ENCODE data around the gene MYO5B. TPM values are rescaled to one million over a fixed set of nuclear protein-coding genes. Genes with fewer than 3 reads are reported as not detected.

MYO5B gene
- total and polyA plus RNA-seq, 7 experiments from 2014 or later = 0.02 to 0.04 TPM; not detected in 5

GRCh38 chr18:49985236-49985635 lies 209.7 kb downstream of the MYO5B start:
- Histone ChIP-seq H3K27me3 (ENCODE audit: control insufficient read depth in 2 of 2, insufficient read depth in 2 of 2, low read length in 2 of 2) (no peaks in the 10 kb centered on the region), H3K4me3 (ENCODE audit: low read length) (no peak overlapping the region), H3K36me3 (ENCODE audit: control insufficient read depth in 2 of 3, insufficient read depth in 3 of 3, low read length in 3 of 3) (no peaks in the 10 kb centered on the region), H3K9me3 (ENCODE audit: control insufficient read depth in 2 of 3, low read length in 3 of 3) (no peaks in the 10 kb centered on the region), H3K27ac (ENCODE audit: low read depth, low read length) (no peak overlapping the region), H3K4me1 (ENCODE audit: control insufficient read depth in 2 of 2, insufficient read depth in 2 of 2, low read length in 2 of 2) (no peaks in the 10 kb centered on the region)
- ChIA-PET CTCF (no interaction called here), POLR2A (no interaction called here)
- no peak overlapping the region for H3K27ac Mint-ChIP-seq
- ATAC-seq (no peak), DNase-seq (no peak)
- intact Hi-C loops (cut with micrococcal nuclease) = no loop called here
- H3K4me3 Mint-ChIP-seq = no peak overlapping the region
- peaks cover 0 to 16% (median 0%) of the 10 kb centered on the region in 5 donors for H3K27me3 Mint-ChIP-seq
- H3K4me1 Mint-ChIP-seq = peaks cover 0 to 10% (median 0%) of the 10 kb centered on the region in 7 donors
- H3K9me3 Mint-ChIP-seq = no peaks in the 10 kb centered on the region
- H3K36me3 Mint-ChIP-seq = no peaks in the 10 kb centered on the region

GRCh38 chr18:49980896-49981295 lies 214.1 kb downstream of the MYO5B start:
- H3K9me3 Mint-ChIP-seq = peaks cover 0 to 1% (median 0%) of the 10 kb centered on the region in 11 donors
- Histone ChIP-seq H3K27ac (ENCODE audit: low read depth, low read length) (no peak overlapping the region), H3K9me3 (ENCODE audit: control insufficient read depth in 2 of 3, low read length in 3 of 3) (no peaks in the 10 kb centered on the region), H3K4me3 (ENCODE audit: low read length) (no peak overlapping the region), H3K36me3 (ENCODE audit: control insufficient read depth in 2 of 3, insufficient read depth in 3 of 3, low read length in 3 of 3) (no peaks in the 10 kb centered on the region), H3K4me1 (ENCODE audit: control insufficient read depth in 2 of 2, insufficient read depth in 2 of 2, low read length in 2 of 2) (no peaks in the 10 kb centered on the region), H3K27me3 (ENCODE audit: control insufficient read depth in 2 of 2, insufficient read depth in 2 of 2, low read length in 2 of 2) (no peaks in the 10 kb centered on the region)
- no peak for DNase-seq
- no peaks in the 10 kb centered on the region for H3K36me3 Mint-ChIP-seq
- intact Hi-C loops (cut with micrococcal nuclease) = no loop called here
- H3K4me3 Mint-ChIP-seq = no peak overlapping the region
- no peak for ATAC-seq
- POLR2A ChIA-PET = no interaction called here
- H3K4me1 Mint-ChIP-seq = no peaks in the 10 kb centered on the region
- CTCF ChIA-PET = interaction anchor here (0.5 kb wide), 1 partner anchor 376 kb away, joined by 3 read pairs; no protein-coding TSS in a partner anchor
- H3K27me3 Mint-ChIP-seq = peaks cover 0 to 16% (median 0%) of the 10 kb centered on the region in 5 donors
- H3K27ac Mint-ChIP-seq = no peak overlapping the region

- ATAC-seq = no peak
- Histone ChIP-seq H3K9me3 (ENCODE audit: control insufficient read depth in 2 of 3, low read length in 3 of 3) (no peaks in the 10 kb centered on the region), H3K4me3 (ENCODE audit: low read length) (no peak overlapping the region), H3K36me3 (ENCODE audit: control insufficient read depth in 2 of 3, insufficient read depth in 3 of 3, low read length in 3 of 3) (no peaks in the 10 kb centered on the region), H3K27ac (ENCODE audit: low read depth, low read length) (no peak overlapping the region), H3K4me1 (ENCODE audit: control insufficient read depth in 2 of 2, insufficient read depth in 2 of 2, low read length in 2 of 2) (no peaks in the 10 kb centered on the region), H3K27me3 (ENCODE audit: control insufficient read depth in 2 of 2, insufficient read depth in 2 of 2, low read length in 2 of 2) (peaks cover 0 to 3% of the 10 kb centered on the region in 2 donors)
- CTCF ChIA-PET = no interaction called here
- intact Hi-C loops (cut with micrococcal nuclease) = no loop called here
- no peaks in the 10 kb centered on the region for H3K36me3 Mint-ChIP-seq
- H3K27me3 Mint-ChIP-seq = peaks cover 0 to 11% (median 0%) of the 10 kb centered on the region in 5 donors
- H3K27ac Mint-ChIP-seq = no peak overlapping the region
- POLR2A ChIA-PET = no interaction called here
- H3K9me3 Mint-ChIP-seq = peaks cover 0 to 2% (median 0%) of the 10 kb centered on the region in 11 donors
- no peaks in the 10 kb centered on the region for H3K4me1 Mint-ChIP-seq
- H3K4me3 Mint-ChIP-seq = no peak overlapping the region
- DNase-seq = no peak
These were observed 218.0 kb downstream of the MYO5B start for GRCh38 chr18:49976795-49977560.

DNA sequence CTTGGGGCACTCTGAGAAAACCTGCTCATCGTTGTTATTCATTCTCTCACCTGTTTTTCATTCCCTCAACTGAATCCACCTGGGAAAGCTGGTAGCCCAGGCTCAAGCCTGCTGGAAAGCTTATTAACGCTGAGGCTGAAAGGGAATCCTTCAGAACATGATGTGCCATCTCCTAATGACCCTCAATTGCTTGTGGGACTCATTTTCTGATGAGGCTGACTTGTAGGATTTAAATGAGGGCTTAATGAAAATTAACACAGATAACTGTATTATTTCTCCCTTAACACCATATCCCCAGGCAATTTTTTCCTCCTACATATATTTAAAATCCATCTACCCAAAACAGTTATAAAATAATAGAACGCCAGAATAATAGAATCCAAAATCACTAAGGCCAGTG lies 218.9 kb downstream of the MYO5B start:
- H3K9me3 ChIP-seq (ENCODE audit: control insufficient read depth in 2 of 3, low read length in 3 of 3) = no peaks in the 10 kb centered on the region
- no peaks in the 10 kb centered on the region for H3K36me3 ChIP-seq (ENCODE audit: control insufficient read depth in 2 of 3, insufficient read depth in 3 of 3, low read length in 3 of 3)
- H3K27me3 Mint-ChIP-seq = peaks cover 0 to 10% (median 0%) of the 10 kb centered on the region in 5 donors
- H3K9me3 Mint-ChIP-seq = peaks cover 0 to 2% (median 0%) of the 10 kb centered on the region in 11 donors
- no peaks in the 10 kb centered on the region for H3K36me3 Mint-ChIP-seq
- H3K27ac ChIP-seq (ENCODE audit: low read depth, low read length) = no peak overlapping the region
- DNase-seq (no peak), ATAC-seq (no peak)
- no peaks in the 10 kb centered on the region for H3K4me1 Mint-ChIP-seq
- no peaks in the 10 kb centered on the region for H3K4me1 ChIP-seq (ENCODE audit: control insufficient read depth in 2 of 2, insufficient read depth in 2 of 2, low read length in 2 of 2)
- intact Hi-C loops (cut with micrococcal nuclease) = no loop called here
- CTCF ChIA-PET = no interaction called here
- no peak overlapping the region for H3K4me3 Mint-ChIP-seq
- no peak overlapping the region for H3K4me3 ChIP-seq (ENCODE audit: low read length)
- no peak overlapping the region for H3K27ac Mint-ChIP-seq
- H3K27me3 ChIP-seq (ENCODE audit: control insufficient read depth in 2 of 2, insufficient read depth in 2 of 2, low read length in 2 of 2) = peaks cover 0 to 3% of the 10 kb centered on the region in 2 donors
- POLR2A ChIA-PET = no interaction called here

DNA sequence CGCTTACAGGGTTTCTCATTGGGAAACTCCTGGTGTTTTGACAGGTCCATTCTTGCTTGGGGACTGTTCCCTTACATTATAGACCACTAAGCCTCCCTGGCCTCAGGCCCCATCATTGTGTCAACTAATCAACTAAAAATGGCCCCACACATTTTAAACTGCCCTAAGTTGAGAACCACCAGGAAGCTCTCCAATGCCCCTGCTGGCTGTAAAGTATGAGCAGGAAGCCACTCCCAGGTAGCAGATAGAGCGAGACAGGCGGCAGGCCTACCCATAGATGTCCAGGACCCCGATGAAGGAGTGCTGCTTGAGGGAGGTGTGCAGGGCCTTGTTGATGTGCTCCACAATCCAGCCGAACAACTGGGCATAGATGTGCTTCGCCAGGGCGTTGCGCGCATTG lies 220.9 kb downstream of the MYO5B start:
- Mint-ChIP-seq H3K4me3 (no peak overlapping the region), H3K36me3 (no peaks in the 10 kb centered on the region), H3K27me3 (peaks cover 0 to 8% (median 0%) of the 10 kb centered on the region in 5 donors), H3K9me3 (peaks cover 0 to 2% (median 0%) of the 10 kb centered on the region in 11 donors), H3K27ac (no peak overlapping the region), H3K4me1 (no peaks in the 10 kb centered on the region)
- no peaks in the 10 kb centered on the region for H3K4me1 ChIP-seq (ENCODE audit: control insufficient read depth in 2 of 2, insufficient read depth in 2 of 2, low read length in 2 of 2)
- H3K27me3 ChIP-seq (ENCODE audit: control insufficient read depth in 2 of 2, insufficient read depth in 2 of 2, low read length in 2 of 2) = peaks cover 0 to 3% of the 10 kb centered on the region in 2 donors
- no peak overlapping the region for H3K4me3 ChIP-seq (ENCODE audit: low read length)
- DNase-seq (no peak), ATAC-seq (no peak)
- POLR2A ChIA-PET = no interaction called here
- H3K27ac ChIP-seq (ENCODE audit: low read depth, low read length) = no peak overlapping the region
- intact Hi-C loops (cut with micrococcal nuclease) = no loop called here
- CTCF ChIA-PET = no interaction called here
- H3K9me3 ChIP-seq (ENCODE audit: control insufficient read depth in 2 of 3, low read length in 3 of 3) = no peaks in the 10 kb centered on the region
- no peaks in the 10 kb centered on the region for H3K36me3 ChIP-seq (ENCODE audit: control insufficient read depth in 2 of 3, insufficient read depth in 3 of 3, low read length in 3 of 3)

DNA sequence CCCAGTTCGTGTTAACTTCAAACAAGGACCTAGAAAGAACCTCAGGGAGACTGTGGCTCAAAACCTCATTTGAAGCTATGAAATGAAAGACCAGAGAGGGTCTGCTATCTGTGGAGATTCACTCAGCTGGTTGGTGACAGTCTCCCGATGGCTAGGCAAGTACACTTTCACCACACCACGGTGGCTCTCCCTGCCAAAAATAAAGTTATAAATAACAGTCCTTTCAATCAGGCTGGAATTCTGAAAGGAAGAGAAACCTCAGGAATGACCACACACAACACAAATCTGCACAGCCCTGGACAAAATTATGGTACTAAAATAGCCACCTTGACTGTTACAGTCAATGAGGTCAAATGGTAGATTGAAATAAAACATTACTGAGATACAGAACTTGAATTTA lies 221.4 kb downstream of the MYO5B start:
- POLR2A ChIA-PET = no interaction called here

DNA sequence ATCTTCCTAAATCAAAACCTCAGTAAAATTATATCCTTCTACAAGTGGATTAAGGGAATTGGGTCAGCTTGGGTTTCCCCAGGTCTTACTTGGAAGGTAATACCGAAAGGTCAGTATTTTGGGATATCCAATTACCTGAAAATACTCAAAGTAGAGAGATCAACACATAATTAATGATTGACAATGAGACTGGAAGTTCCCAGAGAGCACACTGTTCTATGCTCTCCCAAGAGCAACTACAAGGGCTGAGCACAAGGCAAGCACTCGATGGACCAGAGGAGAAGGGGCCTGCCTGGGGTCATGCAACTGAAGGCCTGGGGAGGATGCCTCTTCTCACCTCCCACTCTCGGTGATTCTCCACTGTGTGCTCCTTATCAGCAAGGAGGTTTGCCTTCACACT lies 222.4 kb downstream of the MYO5B start:
- no peak overlapping the region for H3K27ac Mint-ChIP-seq
- Histone ChIP-seq H3K27me3 (ENCODE audit: control insufficient read depth in 2 of 2, insufficient read depth in 2 of 2, low read length in 2 of 2) (peaks cover 0 to 3% of the 10 kb centered on the region in 2 donors), H3K4me1 (ENCODE audit: control insufficient read depth in 2 of 2, insufficient read depth in 2 of 2, low read length in 2 of 2) (no peaks in the 10 kb centered on the region), H3K4me3 (ENCODE audit: low read length) (no peak overlapping the region), H3K27ac (ENCODE audit: low read depth, low read length) (no peak overlapping the region), H3K9me3 (ENCODE audit: control insufficient read depth in 2 of 3, low read length in 3 of 3) (no peaks in the 10 kb centered on the region), H3K36me3 (ENCODE audit: control insufficient read depth in 2 of 3, insufficient read depth in 3 of 3, low read length in 3 of 3) (no peaks in the 10 kb centered on the region)
- no peak for ATAC-seq
- ChIA-PET POLR2A (no interaction called here), CTCF (no interaction called here)
- peaks cover 0 to 8% (median 0%) of the 10 kb centered on the region in 5 donors for H3K27me3 Mint-ChIP-seq
- DNase-seq = no peak
- no peaks in the 10 kb centered on the region for H3K36me3 Mint-ChIP-seq
- no peak overlapping the region for H3K4me3 Mint-ChIP-seq
- intact Hi-C loops (cut with micrococcal nuclease) = no loop called here
- no peaks in the 10 kb centered on the region for H3K4me1 Mint-ChIP-seq
- H3K9me3 Mint-ChIP-seq = peaks cover 0 to 2% (median 0%) of the 10 kb centered on the region in 11 donors

More for the DNA sequence above, 221.4 kb downstream of the MYO5B start:
- no peak overlapping the region for H3K4me3 ChIP-seq (ENCODE audit: low read length)
- no peaks in the 10 kb centered on the region for H3K9me3 ChIP-seq (ENCODE audit: control insufficient read depth in 2 of 3, low read length in 3 of 3)
- H3K4me3 Mint-ChIP-seq = no peak overlapping the region
- H3K27ac Mint-ChIP-seq = no peak overlapping the region
- H3K27ac ChIP-seq (ENCODE audit: low read depth, low read length) = no peak overlapping the region
- ATAC-seq = no peak
- H3K9me3 Mint-ChIP-seq = peaks cover 0 to 2% (median 0%) of the 10 kb centered on the region in 11 donors
- H3K36me3 Mint-ChIP-seq = no peaks in the 10 kb centered on the region
- H3K36me3 ChIP-seq (ENCODE audit: control insufficient read depth in 2 of 3, insufficient read depth in 3 of 3, low read length in 3 of 3) = no peaks in the 10 kb centered on the region
- H3K27me3 ChIP-seq (ENCODE audit: control insufficient read depth in 2 of 2, insufficient read depth in 2 of 2, low read length in 2 of 2) = peaks cover 0 to 3% of the 10 kb centered on the region in 2 donors
- peaks cover 0 to 8% (median 0%) of the 10 kb centered on the region in 5 donors for H3K27me3 Mint-ChIP-seq
- no peaks in the 10 kb centered on the region for H3K4me1 Mint-ChIP-seq
- intact Hi-C loops (cut with micrococcal nuclease) = no loop called here
- CTCF ChIA-PET = no interaction called here
- DNase-seq = no peak
- H3K4me1 ChIP-seq (ENCODE audit: control insufficient read depth in 2 of 2, insufficient read depth in 2 of 2, low read length in 2 of 2) = no peaks in the 10 kb centered on the region

Data from naive thymus-derived CD4-positive, alpha-beta T cell (primary cell).